NT2/D1 (cell line): ENCODE measurements around the gene MAJIN.

Experiments
- DNase-seq: peaks from one replicate; pipeline ENCODE4 v3.0.0-alpha.2; 2011; ENCODE audit warnings: low read depth, low spot score
- H3K27me3 ChIP-seq: 2 replicates; pipeline ENCODE4 v1.6.0; 2011; ENCODE audit warnings: mild to moderate bottlenecking; ENCODE audit not compliant: insufficient read length, insufficient read depth
- H3K36me3 ChIP-seq: 2 replicates; pipeline ENCODE4 v1.6.1; 2011; ENCODE audit warnings: mild to moderate bottlenecking, low read length, mixed read lengths; ENCODE audit not compliant: insufficient read depth, insufficient read length
- H3K4me1 ChIP-seq: 2 replicates; pipeline ENCODE4 v1.5.1; 2011; ENCODE audit not compliant: insufficient read depth, insufficient read length
- H3K4me3 ChIP-seq: 2 replicates; pipeline ENCODE4 v1.5.1; 2011; ENCODE audit warnings: low read depth; ENCODE audit not compliant: insufficient read length
- H3K9ac ChIP-seq: 2 replicates; pipeline ENCODE4 v1.6.0; 2011; ENCODE audit warnings: low read depth; ENCODE audit not compliant: insufficient read length
- H3K9me3 ChIP-seq: 2 replicates; pipeline ENCODE4 v1.5.1; 2011; ENCODE audit warnings: mild to moderate bottlenecking, low read length; ENCODE audit not compliant: insufficient read depth
- SUZ12 ChIP-seq: IDR thresholded peaks from 2 replicates; pipeline ENCODE4 v1.6.1; 2011; ENCODE audit not compliant: insufficient read length, insufficient read depth; ENCODE audit errors: extremely low read depth
- YY1 ChIP-seq: IDR thresholded peaks from 2 replicates; pipeline ENCODE4 v1.6.1; 2011; ENCODE audit not compliant: insufficient read length, insufficient read depth
- ZNF274 ChIP-seq: IDR thresholded peaks from 2 replicates; pipeline ENCODE4 v1.6.1; 2011; ENCODE audit warnings: mild to moderate bottlenecking, low read depth, low read length

Gene MAJIN

GRCh38 chr11:64891215-64891848 is 80.6 kb downstream of the MAJIN start:
- TF ChIP-seq SUZ12 (no peak), ZNF274 (no peak), YY1 (no peak)
- Histone ChIP-seq H3K9me3 (no peaks in the 10 kb centered on the region), H3K9ac (no peak overlapping the region), H3K27me3 (no peaks in the 10 kb centered on the region), H3K4me1 (peaks cover 30% of the 10 kb centered on the region), H3K36me3 (peaks cover 18% of the 10 kb centered on the region), H3K4me3 (no peak overlapping the region)
- DNase-seq, result no peak

- Histone ChIP-seq H3K4me1 (peaks cover 30% of the 10 kb centered on the region), H3K9ac (peak overlapping the region; percentile 65), H3K27me3 (peaks cover under 1% of the 10 kb centered on the region), H3K36me3 (peaks cover 10% of the 10 kb centered on the region), H3K4me3 (no peak overlapping the region), H3K9me3 (no peaks in the 10 kb centered on the region)
- no peak for TF ChIP-seq YY1
- TF ChIP-seq ZNF274, result no peak
- no peak for TF ChIP-seq SUZ12
- no peak for DNase-seq
Measured at GRCh38 chr11:64890522-64890939, 81.4 kb downstream of the MAJIN start.

GRCh38 chr11:64888729-64889511 is 83.0 kb downstream of the MAJIN start:
- no peak overlapping the region for H3K4me3 ChIP-seq
- H3K9ac ChIP-seq, result peak overlapping the region; percentile 45

GRCh38 chr11:64888406-64888728 is 83.5 kb downstream of the MAJIN start:
- H3K4me1 ChIP-seq, result peaks cover 24% of the 10 kb centered on the region
- H3K27me3 ChIP-seq, result peaks cover 2% of the 10 kb centered on the region
- no peak overlapping the region for H3K4me3 ChIP-seq
- no peak for DNase-seq
- no peaks in the 10 kb centered on the region for H3K9me3 ChIP-seq
- TF ChIP-seq ZNF274 (no peak), SUZ12 (no peak)
- H3K9ac ChIP-seq, result peak overlapping the region; percentile 54
- no peaks in the 10 kb centered on the region for H3K36me3 ChIP-seq

More at GRCh38 chr11:64888729-64889511, 83.0 kb downstream of the MAJIN start:
- no peak for DNase-seq
- peaks cover 26% of the 10 kb centered on the region for H3K4me1 ChIP-seq
- TF ChIP-seq ZNF274 (no peak), SUZ12 (no peak), YY1 (no peak)
- H3K27me3 ChIP-seq, result peaks cover 2% of the 10 kb centered on the region
- no peaks in the 10 kb centered on the region for H3K9me3 ChIP-seq
- no peaks in the 10 kb centered on the region for H3K36me3 ChIP-seq
